ENCODE results near the gene PZP. TPM values are rescaled to one million over a fixed set of nuclear protein-coding genes. Genes with fewer than 3 reads are reported as not detected.

PZP gene
- polyA plus RNA-seq, 1 donor (not counting 4 experiments of a cell fraction or from before 2014, with no cell fraction given) = not detected

GRCh38 chr12:9184276-9184675 is 23.9 kb downstream of the PZP start:
- Histone ChIP-seq H2AFZ (ENCODE audit: control insufficient read depth, low read length) (no peak overlapping the region), H3K79me2 (ENCODE audit: control insufficient read depth, insufficient read depth, low read length) (no peaks in the 10 kb centered on the region), H3K4me2 (ENCODE audit: control insufficient read depth, extremely low read depth, insufficient read depth, low read depth, low read length) (no peak overlapping the region), H3K9ac (ENCODE audit: control insufficient read depth, extremely low read depth, insufficient read depth, low read length) (no peak overlapping the region), H3K27me3 (ENCODE audit: control insufficient read depth, extremely low read depth, insufficient read depth, low read length) (no peaks in the 10 kb centered on the region), H3K9me1 (ENCODE audit: control insufficient read depth, extremely low read depth, insufficient read depth, low read length) (no peaks in the 10 kb centered on the region), H4K20me1 (ENCODE audit: control insufficient read depth, extremely low read depth, insufficient read depth, low read length) (no peaks in the 10 kb centered on the region), H3K4me1 (ENCODE audit: control insufficient read depth, extremely low read depth, insufficient read depth, low read length) (no peaks in the 10 kb centered on the region), H3K4me3 (ENCODE audit: control insufficient read depth in 2 of 3, extremely low read depth in 1 of 3, insufficient read depth in 2 of 3, low read depth in 1 of 3, low read length in 3 of 3) (no peak overlapping the region), H3K36me3 (ENCODE audit: control insufficient read depth in 2 of 2, extremely low read depth in 1 of 2, insufficient read depth in 2 of 2, low read length in 2 of 2) (no peaks in the 10 kb centered on the region), H3K27ac (ENCODE audit: control insufficient read depth, insufficient read depth, low read length) (no peak overlapping the region), H3K9me3 (ENCODE audit: control insufficient read depth, low read depth, low read length) (no peaks in the 10 kb centered on the region)
- no peak for TF ChIP-seq EZH2 (IDR thresholded peaks at IDR 0.05; ENCODE audit: low read length)
- no peak for TF ChIP-seq CTCF (optimal IDR thresholded peaks at IDR 0.05 in 1 of 3, IDR thresholded peaks at IDR 0.05 in 1 of 3, conservative IDR thresholded peaks at IDR 0.05 in 1 of 3; ENCODE audit: extremely low read depth in 1 of 3, insufficient read depth in 2 of 3, low read length in 3 of 3)
- dilution Hi-C loops (cut with MboI; ENCODE audit: extremely low pct_ligation_motif_present, low sequenced_read_pairs) = no loop called here
- FAIRE-seq (no peak), DNase-seq (ENCODE audit: low read depth, low spot score) (no peak)

- Histone ChIP-seq H3K9ac (ENCODE audit: control insufficient read depth, extremely low read depth, insufficient read depth, low read length) (no peak overlapping the region), H3K27ac (ENCODE audit: control insufficient read depth, insufficient read depth, low read length) (no peak overlapping the region), H3K79me2 (ENCODE audit: control insufficient read depth, insufficient read depth, low read length) (no peaks in the 10 kb centered on the region), H2AFZ (ENCODE audit: control insufficient read depth, low read length) (no peak overlapping the region), H4K20me1 (ENCODE audit: control insufficient read depth, extremely low read depth, insufficient read depth, low read length) (no peaks in the 10 kb centered on the region), H3K4me3 (ENCODE audit: control insufficient read depth in 2 of 3, extremely low read depth in 1 of 3, insufficient read depth in 2 of 3, low read depth in 1 of 3, low read length in 3 of 3) (no peak overlapping the region), H3K9me3 (ENCODE audit: control insufficient read depth, low read depth, low read length) (no peaks in the 10 kb centered on the region), H3K36me3 (ENCODE audit: control insufficient read depth in 2 of 2, extremely low read depth in 1 of 2, insufficient read depth in 2 of 2, low read length in 2 of 2) (no peaks in the 10 kb centered on the region), H3K27me3 (ENCODE audit: control insufficient read depth, extremely low read depth, insufficient read depth, low read length) (no peaks in the 10 kb centered on the region), H3K9me1 (ENCODE audit: control insufficient read depth, extremely low read depth, insufficient read depth, low read length) (no peaks in the 10 kb centered on the region), H3K4me2 (ENCODE audit: control insufficient read depth, extremely low read depth, insufficient read depth, low read depth, low read length) (no peak overlapping the region), H3K4me1 (ENCODE audit: control insufficient read depth, extremely low read depth, insufficient read depth, low read length) (no peaks in the 10 kb centered on the region)
- FAIRE-seq = no peak
- dilution Hi-C loops (cut with MboI; ENCODE audit: extremely low pct_ligation_motif_present, low sequenced_read_pairs) = no loop called here
- no peak for DNase-seq (ENCODE audit: low read depth, low spot score)
- no peak for TF ChIP-seq CTCF (optimal IDR thresholded peaks at IDR 0.05 in 1 of 3, IDR thresholded peaks at IDR 0.05 in 1 of 3, conservative IDR thresholded peaks at IDR 0.05 in 1 of 3; ENCODE audit: extremely low read depth in 1 of 3, insufficient read depth in 2 of 3, low read length in 3 of 3)
- TF ChIP-seq EZH2 (IDR thresholded peaks at IDR 0.05; ENCODE audit: low read length) = no peak
Measured at GRCh38 chr12:9180810-9181209, 27.4 kb downstream of the PZP start.
